ENCODE measurements around the gene ZDHHC8.

The ZDHHC8 gene

DNA sequence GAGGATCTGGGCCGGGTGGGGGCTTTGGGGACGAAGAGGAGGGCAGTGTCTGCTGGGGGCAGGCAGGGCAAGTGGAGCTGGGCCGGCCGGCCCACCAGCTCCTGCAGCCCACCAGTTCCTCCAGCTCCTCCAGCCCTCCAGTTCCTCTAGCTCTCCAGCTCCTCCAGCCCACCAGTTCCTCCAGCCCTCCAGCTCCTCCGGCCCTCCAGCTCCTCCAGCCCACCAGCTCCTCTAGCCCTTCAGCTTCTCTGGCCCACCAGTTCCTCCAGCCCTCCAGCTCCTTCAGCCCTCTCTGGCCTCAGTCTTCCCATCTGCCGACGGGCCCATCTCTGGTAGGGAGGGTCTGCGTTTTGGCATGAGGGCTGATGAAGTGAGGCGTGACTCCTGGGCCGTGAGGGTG lies 28.4 kb downstream of the ZDHHC8 start:
- no peak for DNase-seq (ENCODE audit: low read depth)

- DNase-seq (ENCODE audit: low read depth), result no peak
Observed at GRCh38 chr22:20164863-20165262, 33.3 kb downstream of the ZDHHC8 start.

GRCh38 chr22:20165421-20165820 lies 33.8 kb downstream of the ZDHHC8 start:
- DNase-seq (ENCODE audit: low read depth), result no peak

- no peak for DNase-seq (ENCODE audit: low read depth)
Observed at GRCh38 chr22:20165913-20166312, 34.3 kb downstream of the ZDHHC8 start.

DNA sequence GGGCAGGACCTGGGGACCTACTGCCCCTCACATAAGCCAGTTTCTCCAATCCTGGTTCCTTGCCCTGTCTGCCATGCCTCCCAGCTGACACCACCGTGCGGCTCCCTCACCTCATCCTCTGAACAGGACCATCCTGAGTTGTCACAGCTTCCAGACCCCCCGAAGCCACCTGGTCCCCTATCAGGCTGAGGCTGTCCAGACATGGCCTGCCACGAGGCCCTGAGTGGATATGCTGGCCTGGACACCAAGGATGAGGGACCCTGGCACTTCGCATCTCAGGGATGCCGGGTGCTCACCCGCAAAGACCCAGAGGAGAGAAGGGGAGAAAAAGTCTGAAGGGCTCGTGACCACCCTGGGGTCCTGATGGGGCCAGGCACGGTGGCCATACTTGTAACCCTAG lies 35.1 kb downstream of the ZDHHC8 start:
- DNase-seq (ENCODE audit: low read depth), result no peak

- no peak for DNase-seq (ENCODE audit: low read depth)
Observed at GRCh38 chr22:20167643-20168322, 36.2 kb downstream of the ZDHHC8 start.

GRCh38 chr22:20169253-20169822 lies 37.7 kb downstream of the ZDHHC8 start:
- DNase-seq (ENCODE audit: low read depth), result no peak

GRCh38 chr22:20170170-20170569 lies 38.6 kb downstream of the ZDHHC8 start:
- DNase-seq (ENCODE audit: low read depth), result no peak

DNA sequence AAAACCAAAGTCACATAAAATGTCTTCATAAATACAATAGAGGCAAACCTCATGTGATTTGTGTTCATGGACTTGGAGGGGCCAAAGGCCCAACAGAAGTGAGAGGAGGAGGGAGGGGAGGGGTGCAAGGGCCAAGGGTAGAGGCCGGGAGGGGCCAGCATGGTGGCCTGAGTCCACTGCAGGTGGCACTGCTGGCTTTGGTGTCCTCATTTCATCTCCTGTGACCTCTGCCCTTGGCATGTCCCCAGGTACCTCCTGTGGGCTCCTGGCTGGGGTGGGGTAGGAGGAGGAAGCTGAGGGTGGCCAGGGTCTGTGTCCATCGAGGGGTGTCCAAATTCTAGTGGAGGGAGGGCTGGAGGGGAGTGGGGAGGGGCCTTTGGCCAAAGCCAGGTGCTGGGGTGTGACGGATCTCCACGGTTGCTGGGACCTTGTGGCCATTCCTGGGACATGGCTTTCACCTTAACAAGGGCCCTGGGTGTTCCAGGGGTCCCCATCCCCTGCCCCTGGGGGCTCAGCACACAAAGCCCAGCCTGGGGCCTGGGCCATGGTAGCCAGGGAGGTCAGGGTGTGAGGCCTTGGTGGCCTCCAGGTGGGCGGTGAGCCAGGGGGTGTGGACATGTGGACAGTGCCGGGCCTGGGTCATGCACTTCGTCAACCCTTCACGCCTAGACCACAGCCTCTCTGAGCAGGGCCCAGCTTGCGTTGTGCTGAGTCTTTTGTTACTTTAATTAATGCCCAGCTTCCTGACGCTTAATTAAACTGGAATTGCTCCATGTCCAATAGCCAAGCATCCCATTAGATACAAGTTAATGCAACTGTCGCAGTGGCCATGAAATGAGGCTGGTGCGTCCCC lies 39.9 kb downstream of the ZDHHC8 start:
- no peak for DNase-seq (ENCODE audit: low read depth)

DNA sequence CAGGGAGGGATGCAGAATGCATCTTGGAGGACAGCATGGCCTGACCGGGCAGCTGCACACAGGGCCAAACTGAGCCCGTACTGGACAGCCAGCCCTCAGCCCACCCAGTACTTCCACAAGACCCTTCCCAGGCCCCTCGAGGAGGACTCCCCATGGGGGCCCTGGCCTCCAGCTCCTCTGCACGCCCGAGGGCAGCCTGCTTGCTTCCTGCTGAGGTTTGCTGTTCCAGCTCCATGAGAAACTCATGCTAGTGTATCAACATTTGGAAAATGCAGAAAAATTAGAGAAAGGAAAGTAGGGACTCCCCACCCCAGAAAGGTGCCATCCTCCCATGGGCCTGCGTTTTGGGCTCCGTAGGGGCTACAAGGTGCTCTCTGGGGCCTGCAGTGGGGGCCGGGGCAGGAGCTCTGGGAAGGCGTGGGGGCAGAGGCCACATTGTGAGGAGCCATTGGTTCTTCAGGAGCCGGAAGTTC lies 40.6 kb downstream of the ZDHHC8 start:
- no peak for DNase-seq (ENCODE audit: low read depth)

DNA sequence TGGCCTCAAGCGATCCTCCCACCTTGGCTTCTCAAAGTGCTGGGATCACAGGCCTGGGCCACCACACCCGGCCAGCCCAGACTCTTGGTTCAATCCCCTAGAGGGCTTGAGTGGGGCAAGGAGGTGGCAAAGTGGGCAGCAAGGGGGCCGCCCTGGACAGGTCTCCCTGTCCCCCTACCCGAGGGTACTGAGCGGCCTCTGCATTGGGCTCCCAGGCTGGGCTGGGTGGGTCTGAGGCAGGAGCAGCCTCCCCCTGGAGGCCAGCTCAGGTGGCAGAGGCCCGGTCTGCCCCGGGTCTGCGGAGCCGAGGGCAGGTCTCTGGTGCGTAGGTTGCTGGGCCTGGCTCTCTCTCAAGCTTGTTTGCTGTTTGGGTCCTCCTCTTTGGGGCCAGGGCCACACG lies 41.6 kb downstream of the ZDHHC8 start:
- DNase-seq (ENCODE audit: low read depth), result no peak

DNA sequence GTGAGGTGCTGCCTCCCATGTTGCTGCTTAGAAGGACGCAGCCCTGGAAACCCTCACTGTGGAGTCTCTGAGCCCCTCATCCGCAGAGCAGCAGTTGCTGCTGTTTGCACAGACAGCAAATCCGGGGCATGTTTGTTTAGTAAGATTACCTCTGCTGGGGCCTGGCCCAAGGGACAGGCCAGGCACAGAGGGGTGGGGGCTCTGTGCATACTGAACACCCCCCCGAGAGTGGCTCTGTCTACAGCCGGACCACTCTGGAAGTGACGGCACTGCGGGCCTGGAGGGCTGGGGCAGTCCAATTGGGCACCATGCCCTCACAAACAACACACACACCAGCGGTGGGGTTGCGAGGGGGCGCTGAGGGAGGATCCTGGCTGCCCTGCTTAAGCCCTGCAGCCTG lies 42.2 kb downstream of the ZDHHC8 start:
- no peak for DNase-seq (ENCODE audit: low read depth)

DNA sequence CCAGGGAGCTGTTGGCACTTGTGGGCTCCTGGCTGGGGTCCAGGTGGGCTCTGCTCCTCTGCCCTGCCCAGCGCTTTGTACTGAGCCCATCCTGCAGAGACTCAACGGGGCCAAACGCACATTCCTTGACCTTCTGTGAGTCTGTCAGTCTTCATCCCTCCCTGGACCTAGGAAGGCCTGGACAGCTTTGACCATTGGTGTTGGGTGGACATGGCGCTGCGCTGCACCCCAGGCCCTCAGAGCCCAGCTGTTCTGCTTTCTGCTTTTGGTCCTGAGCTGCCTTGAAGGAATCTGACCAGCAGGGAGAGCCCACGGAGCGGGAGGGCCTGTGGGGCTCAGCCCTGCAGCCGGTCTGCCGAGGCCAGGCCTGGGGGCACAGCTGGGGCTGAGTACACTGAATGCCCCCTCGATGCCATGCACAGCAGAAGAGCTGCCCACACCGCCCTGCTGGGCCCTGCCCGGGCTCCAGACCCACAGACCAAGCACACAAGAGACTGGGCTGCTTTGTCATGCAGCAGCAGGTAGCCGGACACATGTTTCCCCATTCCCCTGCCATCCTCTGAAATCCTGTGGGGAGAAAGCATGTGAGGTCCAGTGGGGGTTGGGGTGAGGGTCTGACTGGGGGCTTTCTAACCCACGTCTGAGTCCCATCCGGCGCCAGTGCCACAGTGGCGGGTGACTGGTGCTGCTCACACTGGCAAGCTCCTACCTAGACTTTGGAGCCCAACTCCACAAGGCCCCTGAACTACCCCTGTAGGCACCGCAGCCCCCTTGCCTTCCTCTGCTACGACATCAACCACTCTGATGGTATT lies 43.4 kb downstream of the ZDHHC8 start:
- no peak for DNase-seq (ENCODE audit: low read depth)

DNA sequence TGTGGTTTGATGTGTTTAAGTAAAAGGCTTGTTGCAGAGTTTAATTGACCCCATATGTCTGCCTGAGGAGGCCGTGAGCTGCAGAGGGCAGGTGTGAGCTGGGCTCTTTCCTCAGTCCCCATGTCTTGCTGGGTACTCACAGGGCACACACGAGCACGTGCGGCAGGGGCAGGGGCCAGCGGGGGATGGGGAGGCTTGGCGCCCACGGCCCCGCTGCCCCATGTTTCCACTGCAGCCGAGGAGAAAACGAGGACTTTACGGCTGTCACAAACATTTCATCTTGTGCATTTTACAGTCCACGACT lies 43.9 kb downstream of the ZDHHC8 start:
- no peak for DNase-seq (ENCODE audit: low read depth)

- no peak for DNase-seq (ENCODE audit: low read depth)
Observed at GRCh38 chr22:20176421-20177085, 44.9 kb downstream of the ZDHHC8 start.

- DNase-seq (ENCODE audit: low read depth), result no peak
Observed at GRCh38 chr22:20177217-20177911, 45.8 kb downstream of the ZDHHC8 start.

- DNase-seq (ENCODE audit: low read depth), result no peak
Observed at GRCh38 chr22:20178075-20178914, 46.7 kb downstream of the ZDHHC8 start.

GRCh38 chr22:20178915-20179227 lies 47.3 kb downstream of the ZDHHC8 start:
- no peak for DNase-seq (ENCODE audit: low read depth)

DNA sequence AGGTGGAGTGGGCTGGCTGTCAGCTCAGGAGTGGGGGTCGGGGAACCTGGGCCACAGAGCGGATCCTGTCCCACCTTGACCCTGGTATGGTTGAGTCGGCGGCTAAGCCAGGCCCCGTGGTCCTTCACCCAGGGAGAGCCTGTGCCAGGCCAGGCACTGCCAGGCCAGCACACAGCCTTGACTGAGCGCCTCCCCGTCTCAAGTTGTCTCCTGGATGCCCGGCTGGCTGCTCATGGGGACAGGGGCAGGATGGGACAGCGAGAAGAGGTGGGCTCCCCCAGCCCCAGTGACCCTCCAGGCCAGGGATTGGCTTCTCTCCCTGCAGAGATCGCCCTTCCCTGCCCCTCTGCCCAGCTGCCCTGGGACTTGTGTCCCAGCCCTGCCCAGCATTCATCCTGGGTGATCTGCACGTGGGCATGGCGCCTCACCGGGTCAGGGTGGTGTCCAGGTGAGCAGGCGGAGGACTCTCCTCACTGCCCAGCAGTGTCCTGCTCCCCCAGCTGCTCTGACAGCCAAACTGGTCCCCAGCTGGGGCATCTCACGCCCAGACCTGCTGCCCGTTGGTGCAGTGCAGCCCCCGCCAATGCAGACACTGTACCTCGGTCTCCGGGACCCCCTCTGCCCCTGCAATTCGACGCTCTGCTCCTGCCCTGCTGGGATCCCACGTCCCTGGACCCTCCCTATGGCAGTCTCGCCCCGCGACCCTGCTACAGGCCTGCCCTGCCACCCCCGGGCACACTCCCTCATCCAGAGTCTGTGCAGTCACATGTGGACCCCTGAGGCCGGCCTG lies 48.0 kb downstream of the ZDHHC8 start:
- no peak for DNase-seq (ENCODE audit: low read depth)

- DNase-seq (ENCODE audit: low read depth), result no peak
Observed at GRCh38 chr22:20180245-20180630, 48.6 kb downstream of the ZDHHC8 start.
